A673 (cell line): Measurements from ENCODE around the gene SH2D2A.

ENCODE experiments used
- CTCF ChIP-seq: fragments of 300-800, 200-600 bp; sonication (generic); conservative IDR thresholded peaks from 2 replicates; pipeline ENCODE4 v1.5.1; 2017; ENCODE audit warnings: low read depth, mild to moderate bottlenecking, antibody characterized with exemption, low read length, moderate library complexity, mixed read lengths
- EZH2 ChIP-seq: fragments of 200-600 bp; sonication (generic); IDR thresholded peaks from 2 replicates; pipeline ENCODE4 v1.6.1; 2017; ENCODE audit warnings: borderline replicate concordance, low read depth, mild to moderate bottlenecking, mixed read lengths, antibody characterized with exemption, low read length; ENCODE audit not compliant: poor library complexity, severe bottlenecking

DNA sequence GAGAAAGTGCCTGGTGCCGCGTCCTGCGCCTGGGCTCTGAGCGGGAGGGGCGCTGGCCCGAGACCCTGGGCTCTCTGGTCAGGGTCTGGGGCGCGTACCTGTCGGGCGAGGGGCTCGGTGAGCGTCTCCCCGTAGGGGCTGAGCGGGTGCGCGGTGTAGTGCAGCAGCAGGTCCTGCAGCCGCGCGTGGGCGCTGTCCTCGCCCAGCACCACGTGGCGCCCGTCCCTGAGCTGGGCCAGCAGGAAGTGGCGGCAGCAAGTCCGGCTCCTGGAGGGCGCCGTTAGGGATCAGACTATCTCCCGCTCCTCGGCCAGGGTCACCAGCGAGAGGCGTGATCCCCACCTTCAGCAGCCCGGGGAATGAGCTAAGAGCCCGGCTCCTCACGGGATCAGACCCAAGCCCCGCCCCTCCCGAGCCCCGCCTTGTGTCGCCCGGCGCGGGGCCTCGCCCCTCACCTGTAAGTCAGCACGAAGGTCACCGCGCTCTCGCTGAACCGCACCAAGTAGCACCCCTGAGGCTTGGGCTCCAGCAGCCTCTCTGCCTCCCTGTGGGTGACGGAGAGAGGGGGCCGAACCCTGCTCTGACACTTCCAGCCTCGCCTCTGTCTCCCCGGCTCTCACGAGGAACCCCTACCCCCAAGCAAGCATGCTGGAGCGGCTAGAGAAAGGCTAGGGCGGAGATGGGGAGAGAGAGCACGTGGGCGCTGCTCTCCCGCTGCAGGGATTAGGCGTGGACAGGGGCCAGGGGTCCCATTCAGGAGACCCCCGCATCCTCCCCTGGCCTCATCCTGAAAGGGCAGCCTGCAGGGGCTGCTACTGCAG lies 2.7 kb downstream of the SH2D2A start:
- peak; percentile 83 for TF ChIP-seq CTCF
- no peak for TF ChIP-seq EZH2
